Stimulated activated CD4-positive, alpha-beta T cell treated with anti-CD3 and anti-CD28 coated beads, Interleukin-4, amount 100 ng/mL, for 48 hours (primary cell): Measurements from ENCODE around the gene GRID1.
"Not testable (repeated sequence)": the region's sequence is repeated elsewhere in the genome, so short reads cannot be mapped to it uniquely, and the experiment has no call there.

Experiments
- DNase-seq, 2 donors: peaks; one replicate each; pipeline ENCODE4 v3.0.0-alpha.2; 2020; ENCODE audit warnings: low read depth in 2 of 2

The GRID1 gene

DNA sequence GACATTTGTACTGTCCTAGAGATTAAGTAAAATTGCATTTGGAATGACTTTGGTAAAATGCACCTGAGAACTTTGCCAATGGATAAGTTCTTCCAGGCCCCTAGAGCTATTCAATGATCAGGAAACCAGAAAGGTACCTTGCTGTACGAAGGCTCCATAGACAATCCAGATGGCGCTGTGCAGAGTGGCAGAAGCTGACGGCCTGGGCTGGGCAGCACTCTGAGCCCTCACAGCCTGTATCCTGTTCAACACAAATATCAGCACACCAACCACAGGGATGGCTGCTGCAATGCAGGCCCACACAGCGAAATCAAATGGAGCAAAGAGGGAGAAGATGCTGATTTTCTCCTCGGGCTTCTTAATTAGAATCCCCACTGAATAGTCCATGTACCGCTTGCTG is 642.4 kb downstream of the GRID1 start:
- DNase-seq = no peak

DNA sequence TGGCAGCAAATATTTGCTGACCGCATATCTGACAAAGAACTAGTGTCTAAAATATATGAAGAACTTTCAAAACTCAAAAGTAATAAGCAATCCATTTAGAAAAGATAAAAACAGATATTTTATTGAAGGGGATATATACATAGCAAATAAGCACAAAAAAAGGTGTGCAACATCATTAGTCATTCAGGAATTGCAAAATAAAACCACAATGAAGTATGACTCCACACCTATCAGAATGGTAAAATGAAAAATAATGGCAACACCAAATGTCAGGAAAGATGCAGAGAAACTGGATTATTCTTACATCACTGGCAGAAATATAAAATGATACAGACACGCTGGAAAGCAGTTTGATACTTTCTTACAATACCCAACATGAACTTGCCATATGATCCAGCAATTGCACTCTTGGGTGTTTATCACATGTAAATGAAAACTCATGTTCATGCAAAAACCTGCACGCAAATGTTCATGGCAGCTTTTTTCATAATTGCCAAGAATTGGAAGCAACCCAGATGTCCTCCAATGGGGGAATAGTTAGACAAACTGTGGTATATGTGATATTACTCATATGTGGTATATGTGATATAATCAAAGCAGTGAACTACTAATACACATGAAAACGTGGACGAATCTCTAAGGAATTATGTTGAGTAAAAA is 645.5 kb downstream of the GRID1 start:
- DNase-seq = no peak

DNA sequence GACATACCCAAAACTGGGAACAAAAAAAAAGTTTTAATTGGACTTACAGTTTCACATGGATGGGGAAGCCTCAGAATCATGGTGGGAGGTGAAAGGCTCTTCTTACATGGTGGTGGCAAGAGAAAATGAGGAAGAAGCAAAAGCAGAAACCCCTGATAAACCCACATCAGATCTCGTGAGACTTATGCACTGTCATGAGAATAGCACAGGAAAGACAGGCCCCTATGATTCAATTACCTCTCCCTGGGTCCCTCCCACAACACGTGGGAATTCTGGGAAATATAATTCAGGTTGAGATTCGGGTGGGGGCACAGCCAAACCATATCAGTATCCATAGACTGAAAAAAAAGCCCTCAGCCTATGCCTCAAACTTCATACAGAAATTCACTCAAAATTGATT is 647.2 kb downstream of the GRID1 start:
- DNase-seq = no peak

DNA sequence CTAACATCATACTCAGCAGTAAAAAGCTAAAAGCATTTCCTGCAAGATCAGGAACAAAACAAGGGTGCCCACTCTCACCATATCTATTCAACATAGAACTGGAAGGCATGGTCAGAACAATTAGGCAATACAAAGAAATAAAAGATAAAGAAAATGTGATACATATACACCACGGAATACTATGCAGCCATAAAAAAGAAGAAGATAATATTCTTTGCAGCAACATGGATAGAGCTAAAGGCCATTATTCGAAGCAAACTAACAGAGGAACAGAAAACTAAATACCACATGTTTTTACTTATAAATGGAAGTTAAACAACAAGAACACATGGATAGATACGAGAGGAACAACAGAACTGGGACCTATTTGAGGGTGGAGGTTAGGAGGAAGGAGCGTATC is 652.7 kb downstream of the GRID1 start:
- DNase-seq = no peak

DNA sequence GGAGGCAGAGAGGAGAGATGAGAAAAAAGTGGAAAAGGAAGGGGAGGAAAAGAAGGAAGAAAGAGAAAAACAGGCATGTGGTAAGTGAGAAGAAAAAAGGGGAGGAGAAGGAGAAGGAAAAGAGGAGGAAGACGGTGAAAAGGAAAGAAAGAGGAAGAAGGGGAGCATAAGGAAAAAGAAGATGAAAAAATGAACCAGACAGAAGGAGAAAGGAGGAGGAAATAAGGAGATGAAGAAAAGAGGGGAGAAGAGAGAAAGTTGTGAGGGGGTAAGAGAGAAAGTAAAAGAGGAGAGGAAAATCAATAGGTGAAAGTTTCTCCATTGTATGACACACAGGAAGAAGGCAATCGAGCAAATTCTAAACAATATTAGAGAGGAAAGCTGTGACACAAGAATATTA is 663.8 kb downstream of the GRID1 start:
- DNase-seq = no peak

DNA sequence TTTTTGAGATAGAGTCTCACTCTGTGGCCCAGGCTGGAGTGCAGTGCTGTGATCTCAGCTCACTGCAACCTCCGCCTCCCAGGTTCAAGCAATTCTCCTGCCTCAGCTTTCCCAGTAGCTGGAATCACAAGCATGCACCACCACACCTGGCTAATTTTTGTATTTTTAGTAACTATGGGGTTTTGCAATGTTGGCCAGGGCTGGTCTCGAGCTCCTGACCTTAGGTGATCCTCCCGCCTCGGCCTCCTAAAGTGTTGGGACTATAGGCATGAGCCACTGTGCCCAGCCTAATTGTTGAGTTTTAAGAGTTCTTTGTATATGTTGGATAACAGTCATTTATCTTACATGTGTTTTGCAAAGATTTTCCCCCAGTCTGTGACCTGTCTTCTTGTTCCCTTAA is 667.5 kb downstream of the GRID1 start:
- DNase-seq = not testable (repeated sequence)

DNA sequence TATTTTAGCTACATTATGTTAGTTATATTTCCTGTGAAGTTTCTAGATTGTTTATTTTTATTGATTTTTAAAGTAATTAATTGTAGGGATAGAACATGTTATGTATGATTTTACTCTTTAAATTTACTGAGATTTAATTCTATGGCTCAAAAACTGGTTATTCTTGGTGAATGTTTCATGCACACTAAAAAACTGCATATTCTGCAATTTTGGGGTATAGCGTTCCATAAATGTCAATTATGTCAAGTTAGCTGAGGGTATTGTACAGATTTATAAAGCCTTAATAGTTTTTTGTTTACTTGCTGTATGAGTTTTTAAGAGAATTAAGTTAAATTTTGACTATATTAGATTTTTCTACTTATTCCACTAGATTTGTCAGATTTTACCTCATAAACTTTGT is 669.7 kb downstream of the GRID1 start:
- DNase-seq = no peak

DNA sequence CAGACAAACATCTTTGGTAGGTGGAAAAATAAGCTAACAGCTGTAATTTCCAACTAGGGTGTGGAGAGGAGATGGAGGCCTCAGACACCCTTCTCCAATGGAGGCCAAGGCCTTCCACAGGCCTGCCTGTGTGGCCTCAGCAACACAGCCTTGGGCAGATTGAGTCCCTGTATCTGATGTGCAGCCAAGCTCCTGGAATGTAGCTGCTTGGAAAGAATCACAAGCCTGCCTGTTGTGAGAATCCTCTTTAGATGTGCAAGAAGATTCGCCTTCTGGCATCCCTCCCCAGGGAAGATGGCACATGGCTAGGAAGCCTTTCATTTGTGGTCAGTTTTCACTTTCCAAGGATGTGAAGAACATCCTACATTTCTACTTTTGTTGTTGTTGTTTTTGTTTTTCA is 684.0 kb downstream of the GRID1 start:
- no peak for DNase-seq

DNA sequence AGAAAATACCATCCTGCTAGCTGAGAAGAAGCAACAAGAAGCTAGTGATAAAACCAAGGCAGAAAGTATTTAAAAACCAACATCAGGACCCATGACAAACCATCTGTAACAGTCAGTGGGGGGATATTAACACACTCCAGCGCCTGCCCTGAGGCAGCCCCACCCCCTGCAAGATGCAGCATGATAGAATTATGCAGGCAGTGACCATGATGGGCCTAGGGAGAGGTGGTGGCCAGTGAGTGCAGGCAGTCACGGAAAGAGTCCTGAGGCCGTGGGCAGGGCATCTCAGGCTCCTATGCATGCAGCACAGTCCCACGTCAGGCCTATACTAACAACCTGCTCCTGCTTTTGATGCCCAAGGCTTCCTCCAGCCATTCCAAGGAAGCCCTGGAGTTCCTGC is 686.9 kb downstream of the GRID1 start:
- no peak for DNase-seq

DNA sequence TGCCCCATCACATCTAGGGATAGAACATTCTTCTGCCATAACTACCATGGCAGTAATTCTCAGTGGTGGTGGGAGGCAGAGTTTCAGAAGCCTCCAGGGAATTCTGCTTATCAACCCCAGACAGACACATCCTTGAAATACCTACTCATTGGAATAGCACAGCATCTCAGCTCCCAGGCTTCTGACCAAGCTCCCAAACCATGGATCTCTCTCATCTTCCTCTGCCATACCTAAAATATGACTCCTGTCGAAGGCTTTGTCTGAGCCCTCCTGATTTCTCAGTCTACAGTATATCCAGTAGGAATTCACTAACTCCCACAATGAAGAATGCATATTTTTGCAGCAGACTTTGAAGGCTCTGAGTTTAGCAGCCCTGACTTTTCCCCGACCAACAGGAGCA is 687.5 kb downstream of the GRID1 start:
- no peak for DNase-seq

DNA sequence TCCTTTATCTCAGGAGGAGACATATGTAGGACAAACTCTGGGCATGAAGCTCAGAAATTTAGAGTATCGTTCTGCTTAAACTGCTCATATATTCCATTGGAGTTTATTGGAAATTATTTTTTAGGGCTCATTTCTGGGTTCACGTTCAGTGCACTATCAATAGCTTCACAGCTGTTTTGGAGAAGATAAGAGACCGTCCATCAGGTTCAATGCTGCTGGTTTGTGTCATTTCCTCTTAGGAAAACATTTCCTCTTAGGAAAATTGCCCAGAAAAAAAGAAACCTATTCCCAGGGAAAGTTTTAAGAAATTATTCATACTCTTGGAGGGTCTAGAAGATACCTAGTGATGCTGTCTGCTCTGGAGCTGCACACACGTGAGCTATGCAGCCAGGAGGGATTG is 691.7 kb downstream of the GRID1 start:
- no peak for DNase-seq

DNA sequence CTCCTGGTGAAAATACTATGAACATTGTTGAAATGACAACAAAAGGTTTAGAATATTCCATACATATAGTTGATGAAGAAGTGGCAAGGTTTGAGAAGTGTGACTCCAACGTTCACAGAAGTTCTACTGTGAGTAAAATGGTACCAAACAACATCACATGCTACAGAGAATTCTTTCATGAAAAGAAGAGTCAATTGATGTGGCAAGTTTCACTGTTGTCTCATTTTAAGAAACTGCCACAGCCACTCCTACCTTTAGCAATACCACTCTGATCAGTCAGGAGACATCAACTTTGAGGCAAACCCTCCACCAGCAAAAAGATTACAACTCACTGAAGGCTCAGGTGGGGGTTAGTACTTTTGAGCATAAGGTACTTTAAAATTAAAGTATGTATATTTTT is 693.3 kb downstream of the GRID1 start:
- no peak for DNase-seq

DNA sequence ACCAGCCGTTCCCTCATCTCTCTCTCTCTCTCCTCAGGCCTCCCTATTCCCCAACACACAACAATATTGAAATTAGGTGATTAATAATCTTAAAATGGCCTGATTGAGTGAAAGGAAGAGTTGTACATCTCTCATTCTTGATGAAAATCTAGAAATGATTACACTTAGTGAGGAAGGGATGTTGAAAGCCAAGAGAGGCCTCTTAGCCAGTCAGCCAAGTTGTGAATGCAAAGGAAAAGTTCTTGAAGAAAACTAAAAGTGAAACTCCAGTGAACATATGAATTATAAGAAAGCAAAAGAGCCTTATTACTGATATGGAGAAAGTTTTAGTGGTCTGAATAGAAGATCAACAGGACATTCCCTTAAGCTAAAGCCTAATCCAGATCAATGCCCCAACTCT is 695.1 kb downstream of the GRID1 start:
- DNase-seq = no peak

DNA sequence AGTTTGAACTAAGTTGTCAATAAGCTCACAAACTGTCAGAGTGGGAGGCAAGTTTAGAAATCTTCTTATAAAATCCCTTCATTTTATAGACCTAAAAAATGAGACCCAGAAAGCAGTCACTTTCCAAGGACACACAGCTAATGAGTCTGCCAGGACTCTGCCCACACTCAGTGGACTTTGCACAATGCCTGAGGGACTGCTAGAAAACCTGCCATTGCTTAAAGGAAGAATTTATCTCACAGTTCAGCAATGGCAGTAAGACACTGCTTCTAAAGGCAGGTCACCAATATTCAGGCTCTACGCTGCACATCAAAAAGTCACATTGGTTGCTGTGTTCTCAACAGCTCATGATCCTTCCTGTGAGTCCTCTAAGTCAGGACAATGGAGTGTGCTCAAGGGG is 698.1 kb downstream of the GRID1 start:
- DNase-seq = no peak

DNA sequence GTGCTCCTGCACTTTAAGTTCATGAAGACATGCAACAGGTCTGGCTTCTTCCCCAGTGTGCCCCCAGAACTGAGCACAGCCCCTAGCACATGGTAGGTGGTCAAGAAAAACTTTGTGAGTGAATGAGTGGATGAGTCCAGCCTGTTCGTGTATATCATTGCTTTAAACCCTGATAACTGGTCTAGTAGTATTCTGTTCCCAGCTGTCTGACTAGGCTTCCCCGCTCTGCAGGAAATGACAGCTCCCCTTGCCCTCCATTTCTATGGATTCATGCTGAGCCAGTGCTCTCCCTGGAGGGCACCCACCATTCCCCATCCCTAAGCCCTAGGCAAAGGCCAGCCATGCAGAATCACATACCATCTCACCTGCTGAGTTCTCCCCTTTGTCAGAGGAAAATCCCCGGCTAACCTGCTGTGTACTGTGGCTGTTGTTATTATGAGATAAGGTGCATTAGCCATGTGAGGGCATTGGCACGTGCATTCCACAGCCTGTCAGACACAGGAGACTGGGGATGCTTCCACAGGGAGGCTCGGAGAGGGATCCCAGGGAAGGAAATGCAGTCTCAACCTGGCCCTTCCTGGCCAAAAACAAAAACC is 698.9 kb downstream of the GRID1 start:
- DNase-seq = no peak

DNA sequence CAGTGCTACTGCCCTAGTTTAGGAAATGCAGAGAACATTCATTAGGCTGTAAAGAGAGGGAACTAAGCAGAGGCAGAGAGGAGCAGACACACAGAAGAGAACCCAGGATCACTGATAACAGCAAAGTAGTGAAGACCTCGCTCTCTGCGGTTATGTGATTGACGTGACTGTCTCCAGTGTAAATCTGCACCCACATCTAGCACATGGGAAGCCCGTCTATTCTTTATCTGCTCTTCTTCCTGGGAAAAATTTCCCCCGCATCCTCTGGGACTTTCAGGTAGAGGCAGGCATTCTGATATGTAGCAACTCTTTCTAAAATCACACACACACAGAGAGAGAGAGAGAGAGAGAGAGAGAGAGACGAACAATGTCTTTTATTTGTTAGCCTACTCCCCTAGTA is 699.6 kb downstream of the GRID1 start:
- DNase-seq = no peak

DNA sequence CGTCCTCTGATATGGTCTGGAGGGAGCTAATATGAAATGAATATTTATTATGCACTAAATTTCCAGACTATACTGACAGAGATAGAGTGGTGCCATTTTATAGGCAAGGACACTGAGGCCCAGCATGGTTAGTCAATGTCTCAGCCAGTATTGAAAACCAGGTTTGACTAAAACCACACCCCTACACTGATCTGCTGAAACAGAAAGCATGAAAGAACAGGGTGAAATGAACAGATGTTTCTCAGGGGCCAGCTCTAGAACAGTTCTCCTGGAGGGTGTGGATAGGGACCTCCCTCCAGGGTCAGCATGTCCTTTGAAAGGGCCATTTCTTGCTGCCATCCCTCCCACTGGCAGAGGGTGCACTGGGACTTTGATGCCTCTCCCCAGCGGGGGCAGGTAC is 700.5 kb downstream of the GRID1 start:
- DNase-seq = no peak

DNA sequence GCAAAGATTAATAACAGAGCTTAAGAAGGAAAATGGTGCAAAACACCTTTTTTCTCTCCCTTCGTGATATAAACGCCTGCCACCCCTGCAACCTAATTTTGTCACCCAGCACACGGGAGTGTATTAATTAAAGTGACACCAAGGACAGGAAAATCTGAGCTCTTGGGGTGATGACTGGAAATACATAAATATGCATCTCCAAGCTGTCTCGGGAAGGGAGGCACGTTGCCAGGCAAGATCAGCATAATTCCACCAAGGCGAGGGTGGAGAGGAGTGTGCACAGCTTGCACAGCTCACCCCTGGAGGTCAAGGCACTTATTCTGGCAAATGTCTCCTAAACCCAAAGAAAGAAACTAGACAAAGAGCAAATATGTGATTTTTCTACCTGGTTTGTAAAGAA is 700.9 kb downstream of the GRID1 start:
- DNase-seq = no peak

DNA sequence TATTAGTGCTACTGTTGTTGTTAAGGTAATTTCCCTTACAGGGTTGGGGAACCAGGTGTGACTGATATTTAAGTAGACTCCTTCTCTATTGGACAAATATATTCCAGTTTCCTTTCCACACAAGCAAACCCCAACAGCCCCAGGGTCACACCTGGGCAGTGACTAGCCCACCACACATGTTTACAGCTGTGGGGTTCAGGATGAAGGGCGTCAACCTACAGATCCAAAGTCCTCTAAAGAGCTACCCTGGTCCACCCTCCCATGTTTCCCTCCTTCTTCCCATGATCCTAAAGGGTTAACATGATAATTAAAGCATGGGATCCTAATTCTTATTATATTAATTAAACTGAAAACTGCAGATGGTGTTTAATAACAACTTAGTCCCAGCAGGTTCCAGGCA is 701.5 kb downstream of the GRID1 start:
- no peak for DNase-seq

DNA sequence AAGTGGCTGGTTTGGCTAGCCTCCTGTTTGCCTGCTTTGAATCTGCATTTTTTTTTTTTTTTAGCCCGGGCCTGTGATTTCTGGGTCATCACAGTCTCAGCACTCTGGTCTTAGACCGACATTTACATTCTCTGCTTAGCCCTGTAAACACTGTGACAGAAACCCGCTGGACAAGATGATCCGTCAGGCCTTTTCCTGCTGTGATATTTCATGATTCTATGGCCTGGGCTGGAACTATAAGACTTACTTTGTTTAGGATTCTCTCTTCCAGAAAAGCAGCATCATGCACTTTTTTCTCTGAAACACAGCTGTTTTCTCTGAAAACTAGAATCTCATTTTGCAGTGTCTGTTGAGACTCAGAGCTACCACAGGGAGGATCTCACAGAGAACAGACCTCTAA is 705.5 kb downstream of the GRID1 start:
- no peak for DNase-seq

DNA sequence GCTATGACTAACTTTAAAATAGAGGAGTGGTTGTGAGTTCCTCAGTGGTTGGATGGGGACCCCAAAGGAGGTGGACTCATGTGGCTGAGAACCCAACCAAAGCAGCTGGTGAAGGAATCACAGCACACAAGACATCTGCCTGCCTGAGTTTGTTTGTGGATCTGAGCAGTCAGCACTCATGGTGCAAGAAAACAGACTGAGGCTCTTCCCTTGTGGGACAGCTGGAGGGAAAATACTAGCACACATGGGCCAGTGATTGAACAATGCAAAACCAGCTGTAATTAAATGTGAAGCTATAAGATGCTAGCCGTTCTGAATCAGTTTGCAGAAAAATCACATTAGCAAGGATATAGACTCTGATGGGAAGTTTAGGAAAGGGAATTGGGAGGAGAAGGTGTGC is 707.3 kb downstream of the GRID1 start:
- no peak for DNase-seq

DNA sequence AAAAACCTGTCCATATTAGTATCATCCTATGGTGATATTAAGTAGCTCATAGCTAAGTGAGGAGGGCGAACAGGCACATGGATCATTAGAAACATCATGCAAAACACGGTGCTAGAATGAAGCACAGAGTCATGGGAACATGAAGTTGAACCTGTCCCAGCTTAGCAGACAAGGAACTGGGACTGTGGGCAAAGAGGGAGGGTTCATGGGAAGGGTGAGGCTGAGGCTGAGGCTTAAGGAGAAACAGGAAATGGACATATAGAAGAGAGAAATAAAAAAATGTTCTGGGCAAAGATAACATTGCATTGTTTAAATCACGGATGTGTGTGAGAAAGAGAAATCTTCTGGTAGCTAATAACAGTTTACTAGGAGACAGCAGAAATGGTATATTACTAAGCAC is 708.1 kb downstream of the GRID1 start:
- DNase-seq = no peak

DNA sequence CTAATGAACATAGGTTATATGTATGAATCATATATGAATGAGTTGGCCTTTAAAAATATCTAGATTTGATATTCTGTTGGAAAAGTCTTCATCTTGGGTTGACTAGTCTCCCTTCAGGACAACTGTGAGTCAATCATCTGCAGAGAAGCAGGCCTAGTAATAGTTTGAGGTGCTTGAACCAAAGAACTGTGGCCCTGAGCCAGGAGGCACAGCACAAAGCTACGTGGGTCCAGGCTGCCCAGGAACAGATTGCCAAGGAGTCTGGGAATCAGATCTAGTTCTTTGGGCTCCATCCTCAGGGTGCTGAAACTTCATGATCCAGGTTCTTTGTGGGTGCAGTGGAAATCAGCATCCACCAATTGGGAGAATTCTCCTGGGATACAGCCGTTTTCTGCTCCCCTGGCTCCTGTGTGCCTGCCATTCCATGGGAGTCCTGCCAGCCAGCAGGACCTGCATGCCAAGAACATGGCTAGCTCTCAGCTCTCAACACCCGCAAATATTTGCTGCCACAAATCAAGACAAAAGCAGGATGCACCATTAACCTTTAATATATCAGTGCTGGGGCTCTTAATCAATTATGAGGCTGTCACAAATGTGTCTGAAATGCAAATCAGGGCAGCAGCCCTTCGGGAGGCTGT is 709.0 kb downstream of the GRID1 start:
- no peak for DNase-seq

DNA sequence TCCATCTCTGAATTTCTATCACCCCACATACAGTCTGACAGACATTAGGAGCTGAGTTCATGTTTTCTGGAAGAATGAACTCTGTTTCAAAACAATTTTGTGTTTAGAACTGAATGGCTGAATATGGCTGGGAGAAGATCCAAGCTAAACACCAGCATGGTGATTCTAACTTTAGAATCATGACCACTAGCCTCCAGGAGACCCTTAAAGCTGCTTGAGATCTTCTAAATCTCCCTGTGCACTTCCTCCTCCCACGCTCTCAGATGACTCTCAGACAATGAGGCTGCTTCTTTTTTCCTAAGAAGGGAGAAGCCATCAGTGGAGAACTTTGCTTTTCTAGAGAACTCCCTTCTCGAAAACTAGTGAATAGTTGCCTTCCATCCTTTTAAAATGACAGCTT is 711.2 kb downstream of the GRID1 start:
- DNase-seq = no peak
